ENCODE data around the gene ADCK2. TPM values are rescaled to one million over a fixed set of nuclear protein-coding genes. Genes with fewer than 3 reads are reported as not detected.
A peak's percentile ranks its signal among the peaks of the same experiment; 100 is the strongest.
"Not testable (repeated sequence)": the region's sequence is repeated elsewhere in the genome, so short reads cannot be mapped to it uniquely, and the experiment has no call there.

ADCK2 gene
- total RNA-seq, 2 experiments from 2014 or later: 23.5 to 24.5 TPM

DNA sequence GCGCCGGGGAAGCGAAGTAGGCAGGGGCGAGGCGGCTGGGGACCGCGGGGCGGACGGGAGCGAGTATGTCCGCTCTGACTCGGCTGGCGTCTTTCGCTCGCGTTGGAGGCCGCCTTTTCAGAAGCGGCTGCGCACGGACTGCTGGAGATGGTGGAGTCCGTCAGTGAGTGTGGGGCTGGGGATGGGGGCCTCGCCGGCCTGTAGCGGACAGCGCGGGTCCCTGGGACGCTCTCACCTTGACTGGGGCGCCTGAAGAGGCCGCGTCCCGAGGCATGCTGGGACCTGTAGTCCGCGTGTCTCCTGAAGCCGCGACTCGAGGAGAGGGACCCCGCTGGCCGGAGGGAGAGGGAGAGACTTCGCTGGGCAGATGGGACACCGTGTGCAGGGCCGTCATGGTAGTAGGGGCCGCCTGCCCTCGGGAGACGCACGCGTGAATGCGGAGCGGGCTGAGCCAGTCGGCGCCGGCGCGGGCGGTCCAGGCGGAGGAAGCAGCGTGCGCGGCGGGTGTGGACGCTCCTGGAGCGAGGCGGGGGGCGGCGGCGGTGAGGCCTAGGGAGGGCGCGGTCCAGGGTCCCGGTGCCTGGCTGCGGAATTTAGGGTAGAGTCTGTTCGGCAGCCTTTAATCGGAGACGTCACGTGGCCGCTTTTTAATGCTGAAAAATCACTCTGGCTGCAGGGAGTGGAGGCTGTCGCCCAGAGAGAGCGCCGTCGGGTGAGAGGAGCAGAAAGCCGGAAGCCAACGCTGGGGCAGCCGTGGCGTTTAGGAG, 24.1 kb downstream of the ADCK2 start, which contains the start of gene NDUFB2:
NDUFB2 (plus strand) TSS at position 29 of the 767 bp plus-strand sequence; CDS start at position 66, 37 bp downstream.
- Mint-ChIP-seq H3K27me3 (no peaks in the 10 kb centered on the region), H3K36me3 (peaks cover 8% of the 10 kb centered on the region), H3K27ac (peak within 1 kb of the TSS; percentile 94), H3K4me3 (peak within 1 kb of the TSS; percentile 90), H3K9me3 (no peaks in the 10 kb centered on the region), H3K4me1 (peaks cover 21% of the 10 kb centered on the region)
- ATAC-seq (ENCODE audit: low read depth): peak; percentile 89
- peak; percentile 94 for DNase-seq
- POLR2A ChIA-PET: interaction anchor here (0.9 to 1.3 kb wide), 5 partner anchors 9 to 44 kb away, joined by 3 to 6 read pairs (median 3); partner anchors contain the start of gene ADCK2

DNA sequence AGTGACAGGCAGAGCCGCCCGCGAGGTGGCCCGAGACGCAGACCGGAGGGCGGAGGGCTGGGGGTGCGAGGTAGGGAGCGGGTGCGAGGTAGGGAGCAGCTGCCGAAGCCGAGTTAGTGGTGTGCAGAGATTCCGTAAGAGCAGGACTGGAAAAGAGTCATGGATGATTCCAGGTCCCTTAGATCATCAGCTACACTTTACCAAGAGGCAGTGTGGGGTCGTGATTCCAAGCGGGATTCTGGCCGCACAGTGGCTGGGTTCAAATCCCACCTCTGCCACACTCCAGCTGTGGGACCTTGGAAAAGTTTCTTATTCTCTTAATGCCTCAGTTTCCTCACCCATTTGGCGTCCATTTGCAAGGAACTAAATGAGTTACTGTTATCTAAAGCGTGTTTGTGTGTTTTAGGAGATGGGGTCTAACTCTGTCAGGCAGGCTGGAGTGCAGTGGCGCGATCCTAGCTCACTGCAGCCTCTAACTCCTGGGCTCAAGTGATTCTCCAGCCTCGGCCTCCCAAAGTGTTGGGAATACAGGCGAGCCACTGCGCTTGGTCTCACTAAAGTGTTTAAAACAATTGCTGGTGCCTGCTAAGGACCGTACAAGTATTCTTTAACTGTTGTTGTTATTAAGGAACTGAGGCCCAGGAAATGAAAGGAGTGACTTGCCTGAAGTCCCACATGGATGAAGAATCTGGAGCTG, 24.9 kb downstream of the ADCK2 start:
- Mint-ChIP-seq H3K36me3 (peaks cover 8% of the 10 kb centered on the region), H3K27me3 (no peaks in the 10 kb centered on the region), H3K9me3 (no peaks in the 10 kb centered on the region), H3K4me3 (peak overlapping the region; percentile 90), H3K4me1 (peaks cover 21% of the 10 kb centered on the region), H3K27ac (peak overlapping the region; percentile 94)
- ATAC-seq (ENCODE audit: low read depth) (no peak), DNase-seq (no peak)
- POLR2A ChIA-PET: interaction anchor here (0.6 to 1.0 kb wide), 2 partner anchors 24 to 217 kb away, joined by 3 to 4 read pairs; partner anchors contain the start of gene ADCK2

DNA sequence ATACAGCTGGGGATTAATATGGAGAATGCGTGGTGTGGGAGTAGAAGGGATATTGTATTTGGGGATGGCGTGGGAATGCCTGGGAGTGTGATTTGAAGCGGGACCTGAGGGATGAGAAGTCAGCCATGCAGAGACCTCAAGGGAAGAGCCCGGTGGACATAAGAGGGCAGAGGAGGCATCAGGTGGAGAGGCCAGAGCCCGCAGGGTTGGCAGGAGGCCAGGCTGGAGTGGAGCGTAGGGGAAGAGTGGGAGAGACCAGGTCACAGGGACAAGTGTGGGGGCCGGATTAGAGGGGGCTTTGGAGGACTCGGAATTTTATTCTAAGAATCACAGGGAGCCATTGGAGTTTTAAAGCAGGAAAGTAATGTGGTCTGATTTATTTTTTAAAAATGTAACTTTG, 25.7 kb downstream of the ADCK2 start:
- H3K4me3 Mint-ChIP-seq: peak overlapping the region; percentile 90
- DNase-seq (no peak), ATAC-seq (ENCODE audit: low read depth) (no peak)
- H3K36me3 Mint-ChIP-seq: peaks cover 7% of the 10 kb centered on the region
- H3K4me1 Mint-ChIP-seq: peaks cover 21% of the 10 kb centered on the region
- H3K27me3 Mint-ChIP-seq: no peaks in the 10 kb centered on the region
- POLR2A ChIA-PET: interaction anchor here (0.6 kb wide), 1 partner anchor 204 kb away, joined by 3 read pairs; no protein-coding TSS in a partner anchor
- H3K9me3 Mint-ChIP-seq: no peaks in the 10 kb centered on the region
- H3K27ac Mint-ChIP-seq: peak overlapping the region; percentile 94

DNA sequence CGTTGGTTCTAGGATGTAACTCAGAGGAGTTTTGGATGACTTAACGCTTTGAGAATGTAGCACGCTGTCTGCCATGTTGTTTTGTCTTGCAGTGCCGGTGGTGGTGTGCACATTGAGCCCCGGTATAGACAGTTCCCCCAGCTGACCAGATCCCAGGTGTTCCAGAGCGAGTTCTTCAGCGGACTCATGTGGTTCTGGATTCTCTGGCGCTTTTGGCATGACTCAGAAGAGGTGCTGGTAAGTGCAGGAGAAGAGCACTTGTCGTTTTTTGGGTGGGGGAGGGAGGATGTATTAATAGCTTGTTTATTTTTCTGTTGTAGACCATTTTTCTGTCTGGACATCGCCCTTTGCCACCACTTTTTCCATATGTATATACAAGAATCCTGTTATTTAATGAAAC, 30.0 kb downstream of the ADCK2 start:
- no peak overlapping the region for H3K4me3 Mint-ChIP-seq
- H3K4me1 Mint-ChIP-seq: peaks cover 14% of the 10 kb centered on the region
- ATAC-seq (ENCODE audit: low read depth) (no peak), DNase-seq (no peak)
- POLR2A ChIA-PET: no interaction called here
- H3K27me3 Mint-ChIP-seq: no peaks in the 10 kb centered on the region
- H3K9me3 Mint-ChIP-seq: no peaks in the 10 kb centered on the region
- peaks cover 18% of the 10 kb centered on the region for H3K36me3 Mint-ChIP-seq
- no peak overlapping the region for H3K27ac Mint-ChIP-seq

DNA sequence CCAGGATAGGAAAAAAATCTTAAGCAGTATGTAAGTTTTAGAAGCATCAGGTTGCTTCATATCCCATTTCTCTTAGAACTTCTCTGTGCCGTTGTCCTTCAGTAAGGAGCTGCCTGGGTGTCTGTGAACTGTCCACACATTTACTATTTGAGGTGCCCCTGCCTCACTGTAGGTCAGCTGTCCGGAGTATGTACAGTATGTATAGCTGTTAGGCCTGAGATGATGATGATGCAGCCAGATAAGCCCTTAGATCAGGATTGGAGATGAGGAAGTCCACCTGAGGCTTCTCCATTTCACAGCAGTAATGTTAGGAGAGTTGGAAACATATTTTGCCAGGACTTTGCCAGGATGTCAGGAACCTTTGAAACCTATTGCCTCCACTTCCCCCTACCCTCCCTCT, 31.5 kb downstream of the ADCK2 start:
- Mint-ChIP-seq H3K4me3 (no peak overlapping the region), H3K4me1 (peaks cover 5% of the 10 kb centered on the region), H3K27me3 (no peaks in the 10 kb centered on the region), H3K27ac (no peak overlapping the region), H3K36me3 (peaks cover 15% of the 10 kb centered on the region), H3K9me3 (no peaks in the 10 kb centered on the region)
- ATAC-seq (ENCODE audit: low read depth) (no peak), DNase-seq (no peak)
- POLR2A ChIA-PET: no interaction called here

DNA sequence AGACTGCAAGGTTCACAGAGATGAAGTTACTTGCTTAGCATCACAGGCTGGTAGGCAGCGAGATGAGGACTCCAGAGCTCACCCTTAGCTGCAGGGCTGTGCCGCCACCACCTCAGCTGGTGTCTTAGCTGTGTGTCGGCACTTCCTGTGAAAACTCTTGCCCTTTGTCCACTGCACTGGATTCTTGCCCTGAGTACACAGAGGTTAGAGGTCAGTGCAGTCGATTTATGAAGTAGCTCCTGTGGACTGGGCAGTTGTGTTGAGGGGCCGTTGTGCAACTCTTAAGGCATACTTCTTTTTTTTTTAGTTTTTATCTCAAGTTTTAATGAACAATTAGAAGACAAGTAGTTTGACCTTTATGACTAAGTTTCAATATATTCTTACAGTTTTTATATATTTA, 34.4 kb downstream of the ADCK2 start:
- POLR2A ChIA-PET: interaction anchor here (0.7 kb wide), 1 partner anchor 1095 kb away, joined by 3 read pairs; no protein-coding TSS in a partner anchor
- H3K27ac Mint-ChIP-seq: no peak overlapping the region
- H3K4me1 Mint-ChIP-seq: peaks cover 1% of the 10 kb centered on the region
- H3K36me3 Mint-ChIP-seq: peaks cover 26% of the 10 kb centered on the region
- ATAC-seq (ENCODE audit: low read depth): no peak
- no peaks in the 10 kb centered on the region for H3K27me3 Mint-ChIP-seq
- no peak overlapping the region for H3K4me3 Mint-ChIP-seq
- H3K9me3 Mint-ChIP-seq: peaks cover 3% of the 10 kb centered on the region
- DNase-seq: no peak

DNA sequence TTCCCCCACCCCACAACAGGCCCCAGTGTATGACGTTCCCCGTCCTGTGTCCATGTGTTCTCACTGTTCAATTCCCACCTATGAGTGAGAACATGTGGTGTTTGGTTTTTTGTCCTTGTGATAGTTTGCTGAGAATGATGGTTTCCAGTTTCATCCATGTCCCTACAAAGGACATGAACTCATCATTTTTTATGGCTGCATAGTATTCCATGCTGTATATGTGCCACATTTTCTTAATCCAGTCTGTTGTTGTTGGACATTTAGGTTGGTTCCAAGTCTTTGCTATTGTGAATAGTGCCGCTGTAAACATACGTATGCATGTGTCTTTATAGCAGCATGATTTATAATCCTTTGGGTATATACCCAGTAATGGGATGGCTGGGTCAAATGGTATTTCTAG, 36.0 kb downstream of the ADCK2 start:
- H3K27ac Mint-ChIP-seq; ATAC-seq (ENCODE audit: low read depth); H3K27me3 Mint-ChIP-seq; POLR2A ChIA-PET; DNase-seq; H3K9me3 Mint-ChIP-seq; H3K4me1 Mint-ChIP-seq; H3K4me3 Mint-ChIP-seq: not testable (repeated sequence)
- peaks cover 38% of the 10 kb centered on the region for H3K36me3 Mint-ChIP-seq

DNA sequence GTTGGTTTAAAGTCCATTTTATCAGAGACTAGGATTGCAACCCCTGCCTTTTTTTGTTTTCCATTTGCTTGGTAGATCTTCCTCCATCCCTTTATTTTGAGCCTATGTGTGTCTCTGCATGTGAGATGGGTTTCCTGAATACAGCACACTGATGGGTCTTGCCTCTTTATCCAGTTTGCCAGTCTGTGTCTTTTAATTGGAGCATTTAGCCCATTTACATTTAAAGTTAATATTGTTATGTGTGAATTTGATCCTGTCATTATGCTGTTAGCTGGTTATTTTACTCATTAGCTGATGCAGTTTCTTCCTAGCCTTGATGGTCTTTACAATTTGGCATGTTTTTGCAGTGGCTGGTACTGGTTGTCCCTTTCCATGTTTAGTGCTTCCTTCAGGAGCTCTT, 39.6 kb downstream of the ADCK2 start:
- H3K4me1 Mint-ChIP-seq; POLR2A ChIA-PET; H3K27ac Mint-ChIP-seq; H3K4me3 Mint-ChIP-seq; H3K9me3 Mint-ChIP-seq; H3K27me3 Mint-ChIP-seq; DNase-seq; ATAC-seq (ENCODE audit: low read depth): not testable (repeated sequence)
- H3K36me3 Mint-ChIP-seq: peaks cover 29% of the 10 kb centered on the region

DNA sequence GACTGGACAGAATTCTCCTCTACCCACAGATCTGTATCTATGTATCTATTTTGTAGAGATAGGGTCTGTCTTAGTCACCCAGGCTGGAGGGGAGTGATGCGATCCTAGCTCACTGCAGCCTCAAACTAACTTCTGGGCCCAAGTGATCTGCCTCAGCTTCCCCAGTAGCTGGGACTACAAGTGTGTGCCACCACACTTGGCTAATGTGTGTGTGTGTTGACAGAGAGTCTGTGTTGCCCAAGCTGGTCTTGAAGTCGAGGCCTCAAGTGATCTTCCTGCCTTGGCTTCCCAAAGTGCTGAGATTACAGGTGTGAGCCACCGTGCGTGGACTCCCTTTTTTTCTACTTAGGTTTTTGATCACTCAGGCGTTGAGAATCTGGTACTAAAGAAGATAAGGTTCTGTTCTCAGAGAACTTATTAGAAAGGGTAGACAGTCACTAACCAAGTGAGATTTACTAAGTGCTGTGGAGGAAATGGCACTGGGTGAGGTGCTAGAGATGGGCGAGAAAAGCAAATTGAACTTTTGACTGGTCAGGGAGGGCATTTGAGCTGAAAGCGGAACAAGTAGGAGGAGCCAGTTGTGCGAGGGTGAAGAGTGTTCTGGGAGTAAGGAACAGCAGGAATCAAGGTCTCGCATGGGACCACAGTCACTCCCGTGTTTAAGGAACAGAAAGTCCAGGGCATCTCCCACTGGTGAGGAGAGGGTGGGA, 41.7 kb downstream of the ADCK2 start:
- Mint-ChIP-seq H3K4me3 (no peak overlapping the region), H3K27ac (no peak overlapping the region), H3K27me3 (no peaks in the 10 kb centered on the region), H3K4me1 (peaks cover 1% of the 10 kb centered on the region), H3K9me3 (peaks cover 6% of the 10 kb centered on the region), H3K36me3 (peaks cover 25% of the 10 kb centered on the region)
- POLR2A ChIA-PET: no interaction called here
- no peak for ATAC-seq (ENCODE audit: low read depth)
- no peak for DNase-seq

DNA sequence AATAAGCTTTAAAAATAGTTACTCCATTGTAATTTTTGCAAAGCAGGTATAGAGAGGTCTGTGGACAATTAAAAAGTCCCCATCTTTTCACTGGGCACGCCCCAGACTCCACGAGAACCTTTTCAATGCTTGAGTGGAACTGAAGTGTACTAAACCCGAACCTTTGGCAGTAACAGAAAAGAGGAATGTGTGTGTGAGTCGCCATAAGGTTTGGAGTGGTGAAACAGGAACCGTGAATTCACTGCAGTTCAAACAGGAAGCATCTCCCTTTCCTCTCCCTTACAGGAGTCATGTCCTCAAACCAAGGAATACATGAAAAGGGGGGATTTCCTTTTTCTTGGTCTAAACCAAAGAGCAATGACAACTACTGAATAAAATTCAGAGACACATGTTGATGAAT, 47.0 kb downstream of the ADCK2 start:
- POLR2A ChIA-PET: no interaction called here
- Mint-ChIP-seq H3K27me3 (no peaks in the 10 kb centered on the region), H3K27ac (no peak overlapping the region), H3K9me3 (no peaks in the 10 kb centered on the region), H3K36me3 (peaks cover 8% of the 10 kb centered on the region), H3K4me1 (peaks cover 19% of the 10 kb centered on the region), H3K4me3 (no peak overlapping the region)
- ATAC-seq (ENCODE audit: low read depth) (no peak), DNase-seq (no peak)

DNA sequence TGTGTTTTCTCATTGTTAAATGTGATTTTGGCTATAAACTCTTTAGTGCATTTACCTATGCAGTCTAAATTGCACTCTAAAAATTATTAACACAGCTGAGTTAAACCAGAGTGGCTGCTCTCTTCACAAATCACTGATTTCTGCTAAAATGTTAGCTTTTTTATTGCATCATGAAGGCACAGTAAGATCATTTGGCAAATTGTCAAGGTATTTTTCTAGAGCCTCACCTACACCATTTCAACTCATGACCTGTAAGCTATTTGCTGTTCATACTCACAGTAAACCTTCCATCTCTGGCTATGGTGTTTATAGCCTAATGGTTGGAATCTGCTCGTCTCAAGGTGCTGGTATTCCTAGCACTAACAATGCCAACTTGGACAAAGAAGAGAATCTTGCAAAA, 49.5 kb downstream of the ADCK2 start:
- Mint-ChIP-seq H3K36me3 (peaks cover 6% of the 10 kb centered on the region), H3K4me1 (peaks cover 19% of the 10 kb centered on the region), H3K27me3 (no peaks in the 10 kb centered on the region), H3K9me3 (no peaks in the 10 kb centered on the region), H3K27ac (no peak overlapping the region), H3K4me3 (no peak overlapping the region)
- POLR2A ChIA-PET: interaction anchor here (1.4 kb wide), 1 partner anchor 292 kb away, joined by 4 read pairs; the partner anchor contains the start of gene MRPS33
- ATAC-seq (ENCODE audit: low read depth) (no peak), DNase-seq (no peak)

DNA sequence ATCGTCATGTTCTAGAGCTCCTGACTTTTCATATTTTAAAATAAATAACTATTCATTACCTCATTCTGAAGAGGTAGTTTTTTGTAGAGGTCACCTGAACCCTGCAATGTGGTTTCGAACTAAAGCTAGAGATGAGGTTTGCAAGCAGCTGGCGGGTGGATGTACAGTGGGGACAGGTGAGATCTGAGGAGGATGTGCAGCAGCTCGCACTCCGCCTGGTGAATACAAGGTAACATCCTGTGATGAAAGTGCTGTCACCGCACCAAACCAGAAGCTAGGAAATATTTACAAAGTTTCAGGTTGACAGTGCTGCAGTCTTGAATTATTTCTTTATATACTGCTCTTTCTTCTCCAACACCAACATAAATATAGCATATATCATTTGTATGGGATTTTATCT, 50.3 kb downstream of the ADCK2 start:
- Mint-ChIP-seq H3K27ac (no peak overlapping the region), H3K9me3 (no peaks in the 10 kb centered on the region), H3K36me3 (peaks cover 6% of the 10 kb centered on the region), H3K27me3 (no peaks in the 10 kb centered on the region), H3K4me3 (no peak overlapping the region), H3K4me1 (peaks cover 19% of the 10 kb centered on the region)
- POLR2A ChIA-PET: interaction anchor here (1.1 to 1.4 kb wide), 2 partner anchors 66 to 291 kb away, joined by 3 to 4 read pairs; partner anchors contain the start of gene MRPS33
- peak; percentile 98 for ATAC-seq (ENCODE audit: low read depth)
- DNase-seq: no peak

DNA sequence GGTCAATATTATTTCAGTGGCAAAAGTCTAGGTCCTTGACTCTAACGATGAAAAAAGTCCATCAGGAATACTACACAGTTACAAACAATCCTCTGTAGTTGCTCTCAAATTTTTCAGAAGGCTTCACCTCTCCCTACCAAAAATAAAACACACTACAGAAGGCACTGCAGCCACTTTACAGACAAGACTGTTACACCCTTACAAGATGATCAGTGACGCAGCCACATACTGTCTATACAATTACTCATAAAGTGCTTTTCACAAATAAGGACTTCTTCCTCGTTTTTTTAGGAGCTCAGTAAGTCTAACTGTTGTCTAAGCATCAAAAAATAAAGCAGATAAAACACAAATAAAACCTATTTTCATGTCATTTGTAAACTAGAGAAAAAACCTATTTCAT, 50.8 kb downstream of the ADCK2 start:
- Mint-ChIP-seq H3K4me1 (peaks cover 19% of the 10 kb centered on the region), H3K27me3 (no peaks in the 10 kb centered on the region), H3K36me3 (peaks cover 6% of the 10 kb centered on the region), H3K9me3 (no peaks in the 10 kb centered on the region), H3K27ac (no peak overlapping the region), H3K4me3 (no peak overlapping the region)
- DNase-seq: no peak
- POLR2A ChIA-PET: interaction anchor here (1.1 kb wide), 1 partner anchor 67 kb away, joined by 3 read pairs; no protein-coding TSS in a partner anchor
- no peak for ATAC-seq (ENCODE audit: low read depth)

Measured in activated naive CD8-positive, alpha-beta T cell treated with anti-CD3 and anti-CD28 coated beads, Interleukin-2, amount 10 ng/mL, durations not matched to agents 7 days and 5 days (primary cell).